ENCODE measurements around the gene RB1.
"Not testable (repeated sequence)": the region's sequence is repeated elsewhere in the genome, so short reads cannot be mapped to it uniquely, and the experiment has no call there.

The RB1 gene

GRCh38 chr13:48448285-48448958 lies 144.9 kb downstream of the RB1 start:
- H3K27ac ChIP-seq (ENCODE audit: low read depth, low read length, poor library complexity, severe bottlenecking), result no peak overlapping the region
- H3K9ac ChIP-seq (ENCODE audit: low read length), result no peak overlapping the region

GRCh38 chr13:48448959-48449614 lies 145.5 kb downstream of the RB1 start:
- no peak overlapping the region for H3K27ac ChIP-seq (ENCODE audit: low read depth, low read length, poor library complexity, severe bottlenecking)
- H3F3A ChIP-seq (ENCODE audit: insufficient read depth, low read length), result no peaks in the 10 kb centered on the region
- no peaks in the 10 kb centered on the region for H3K79me2 ChIP-seq (ENCODE audit: insufficient read depth, low read length)
- peaks cover 26% of the 10 kb centered on the region for H3K36me3 ChIP-seq (ENCODE audit: insufficient read depth, low read length)
- H3K4me1 ChIP-seq (ENCODE audit: insufficient read depth, low read length, severe bottlenecking), result no peaks in the 10 kb centered on the region
- no peak overlapping the region for H2AFZ ChIP-seq (ENCODE audit: low read length)
- no peak overlapping the region for H3K9ac ChIP-seq (ENCODE audit: low read length)
- no peaks in the 10 kb centered on the region for H3K27me3 ChIP-seq (ENCODE audit: insufficient read depth, low read length)
- H3K4me2 ChIP-seq (ENCODE audit: low read length), result no peak overlapping the region
- no peaks in the 10 kb centered on the region for H4K20me1 ChIP-seq (ENCODE audit: insufficient read depth, low read length)
- H3K9me3 ChIP-seq (ENCODE audit: low read length), result 0 out of 2 replicates have a peak, but pooled peaks cover 4% of the 10 kb centered on the region
- H3K4me3 ChIP-seq (ENCODE audit: low read depth, low read length, poor library complexity, severe bottlenecking), result no peak overlapping the region
- no peaks in the 10 kb centered on the region for H3K9me2 ChIP-seq (ENCODE audit: low read depth, low read length)
- no peak for TF ChIP-seq EZH2 (IDR thresholded peaks at IDR 0.05; ENCODE audit: borderline replicate concordance, low read length)
- no peak for TF ChIP-seq CTCF (IDR thresholded peaks at IDR 0.05; ENCODE audit: low read length)

More at GRCh38 chr13:48448285-48448958, 144.9 kb downstream of the RB1 start:
- Histone ChIP-seq H3K79me2 (ENCODE audit: insufficient read depth, low read length) (no peaks in the 10 kb centered on the region), H3K4me1 (ENCODE audit: insufficient read depth, low read length, severe bottlenecking) (no peaks in the 10 kb centered on the region), H3K4me2 (ENCODE audit: low read length) (no peak overlapping the region), H3F3A (ENCODE audit: insufficient read depth, low read length) (no peaks in the 10 kb centered on the region), H3K9me3 (ENCODE audit: low read length) (0 out of 2 replicates have a peak, but pooled peaks cover 4% of the 10 kb centered on the region), H3K4me3 (ENCODE audit: low read depth, low read length, poor library complexity, severe bottlenecking) (no peak overlapping the region), H3K36me3 (ENCODE audit: insufficient read depth, low read length) (peaks cover 20% of the 10 kb centered on the region), H3K9me2 (ENCODE audit: low read depth, low read length) (no peaks in the 10 kb centered on the region), H3K27me3 (ENCODE audit: insufficient read depth, low read length) (no peaks in the 10 kb centered on the region), H2AFZ (ENCODE audit: low read length) (no peak overlapping the region), H4K20me1 (ENCODE audit: insufficient read depth, low read length) (no peaks in the 10 kb centered on the region)
- TF ChIP-seq EZH2 (IDR thresholded peaks at IDR 0.05; ENCODE audit: borderline replicate concordance, low read length) (no peak), CTCF (IDR thresholded peaks at IDR 0.05; ENCODE audit: low read length) (no peak)

GRCh38 chr13:48449656-48450055 lies 146.1 kb downstream of the RB1 start:
- H3K27ac ChIP-seq (ENCODE audit: low read depth, low read length, poor library complexity, severe bottlenecking), result no peak overlapping the region

GRCh38 chr13:48451196-48451595 lies 147.6 kb downstream of the RB1 start:
- H3K9ac ChIP-seq (ENCODE audit: low read length); H3K27me3 ChIP-seq (ENCODE audit: insufficient read depth, low read length); H3K9me3 ChIP-seq (ENCODE audit: low read length); H3K9me2 ChIP-seq (ENCODE audit: low read depth, low read length); H3F3A ChIP-seq (ENCODE audit: insufficient read depth, low read length); H3K27ac ChIP-seq (ENCODE audit: low read depth, low read length, poor library complexity, severe bottlenecking); H3K4me1 ChIP-seq (ENCODE audit: insufficient read depth, low read length, severe bottlenecking); H3K4me2 ChIP-seq (ENCODE audit: low read length); H3K79me2 ChIP-seq (ENCODE audit: insufficient read depth, low read length); H3K4me3 ChIP-seq (ENCODE audit: low read depth, low read length, poor library complexity, severe bottlenecking); H2AFZ ChIP-seq (ENCODE audit: low read length); H4K20me1 ChIP-seq (ENCODE audit: insufficient read depth, low read length): not testable (repeated sequence)
- peaks cover 36% of the 10 kb centered on the region for H3K36me3 ChIP-seq (ENCODE audit: insufficient read depth, low read length)

More at GRCh38 chr13:48449656-48450055, 146.1 kb downstream of the RB1 start:
- no peak overlapping the region for H3K9ac ChIP-seq (ENCODE audit: low read length)
- no peaks in the 10 kb centered on the region for H4K20me1 ChIP-seq (ENCODE audit: insufficient read depth, low read length)
- no peak overlapping the region for H3K4me2 ChIP-seq (ENCODE audit: low read length)
- H3K4me3 ChIP-seq (ENCODE audit: low read depth, low read length, poor library complexity, severe bottlenecking), result no peak overlapping the region
- no peaks in the 10 kb centered on the region for H3K9me2 ChIP-seq (ENCODE audit: low read depth, low read length)
- H3K9me3 ChIP-seq (ENCODE audit: low read length), result 0 out of 2 replicates have a peak, but pooled peaks cover 4% of the 10 kb centered on the region
- no peaks in the 10 kb centered on the region for H3K79me2 ChIP-seq (ENCODE audit: insufficient read depth, low read length)
- peaks cover 31% of the 10 kb centered on the region for H3K36me3 ChIP-seq (ENCODE audit: insufficient read depth, low read length)
- no peaks in the 10 kb centered on the region for H3K4me1 ChIP-seq (ENCODE audit: insufficient read depth, low read length, severe bottlenecking)
- no peak for TF ChIP-seq CTCF (IDR thresholded peaks at IDR 0.05; ENCODE audit: low read length)
- TF ChIP-seq EZH2 (IDR thresholded peaks at IDR 0.05; ENCODE audit: borderline replicate concordance, low read length), result no peak
- H3K27me3 ChIP-seq (ENCODE audit: insufficient read depth, low read length), result no peaks in the 10 kb centered on the region
- no peak overlapping the region for H2AFZ ChIP-seq (ENCODE audit: low read length)
- H3F3A ChIP-seq (ENCODE audit: insufficient read depth, low read length), result no peaks in the 10 kb centered on the region
